ENCODE measurements around the gene WTIP.

The WTIP gene

DNA sequence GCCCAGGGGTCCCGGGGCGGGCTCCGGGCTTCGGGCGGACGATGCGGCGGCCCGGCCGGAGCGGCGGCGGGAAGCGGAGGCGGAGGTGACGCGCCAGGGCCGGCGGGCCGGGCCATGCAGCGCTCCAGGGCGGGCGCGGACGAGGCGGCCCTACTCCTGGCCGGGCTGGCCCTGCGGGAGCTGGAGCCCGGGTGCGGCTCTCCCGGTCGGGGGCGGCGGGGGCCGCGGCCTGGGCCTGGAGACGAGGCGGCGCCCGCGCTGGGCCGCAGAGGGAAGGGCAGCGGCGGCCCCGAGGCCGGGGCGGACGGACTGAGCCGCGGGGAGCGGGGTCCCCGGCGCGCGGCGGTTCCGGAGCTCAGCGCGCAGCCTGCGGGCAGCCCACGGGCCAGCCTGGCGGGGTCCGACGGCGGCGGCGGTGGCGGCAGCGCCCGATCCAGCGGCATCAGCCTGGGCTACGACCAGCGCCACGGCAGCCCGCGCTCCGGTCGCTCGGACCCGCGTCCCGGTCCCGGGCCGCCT, 362 bp downstream of the WTIP start:
- H3K27me3 ChIP-seq (ENCODE audit: control insufficient read depth, insufficient read depth, low read length): peaks cover 27% of the 10 kb centered on the region
- H3K36me3 ChIP-seq (ENCODE audit: control insufficient read depth, insufficient read depth, low read length): no peaks in the 10 kb centered on the region
- no peaks in the 10 kb centered on the region for H3K9me3 ChIP-seq (ENCODE audit: control insufficient read depth, insufficient read depth, low read length)
- H3K4me3 ChIP-seq (ENCODE audit: low read depth, low read length): peak overlapping the region; percentile 77
- H3K9ac ChIP-seq (ENCODE audit: low read depth, low read length): no peak overlapping the region
- peaks cover 4% of the 10 kb centered on the region for H3K4me1 ChIP-seq (ENCODE audit: control insufficient read depth, insufficient read depth, low read length)

- H3K27me3 ChIP-seq (ENCODE audit: control insufficient read depth, insufficient read depth, low read length): peaks cover 27% of the 10 kb centered on the region
- H3K9ac ChIP-seq (ENCODE audit: low read depth, low read length): no peak overlapping the region
- H3K9me3 ChIP-seq (ENCODE audit: control insufficient read depth, insufficient read depth, low read length): no peaks in the 10 kb centered on the region
- H3K36me3 ChIP-seq (ENCODE audit: control insufficient read depth, insufficient read depth, low read length): no peaks in the 10 kb centered on the region
- H3K4me3 ChIP-seq (ENCODE audit: low read depth, low read length): peak overlapping the region; percentile 77
- peaks cover 4% of the 10 kb centered on the region for H3K4me1 ChIP-seq (ENCODE audit: control insufficient read depth, insufficient read depth, low read length)
Measured at GRCh38 chr19:34482380-34483250, 1.1 kb downstream of the WTIP start.

- no peaks in the 10 kb centered on the region for H3K9me3 ChIP-seq (ENCODE audit: control insufficient read depth, insufficient read depth, low read length)
- peaks cover 4% of the 10 kb centered on the region for H3K4me1 ChIP-seq (ENCODE audit: control insufficient read depth, insufficient read depth, low read length)
- no peak overlapping the region for H3K9ac ChIP-seq (ENCODE audit: low read depth, low read length)
- peaks cover 24% of the 10 kb centered on the region for H3K27me3 ChIP-seq (ENCODE audit: control insufficient read depth, insufficient read depth, low read length)
- H3K36me3 ChIP-seq (ENCODE audit: control insufficient read depth, insufficient read depth, low read length): no peaks in the 10 kb centered on the region
- no peak overlapping the region for H3K4me3 ChIP-seq (ENCODE audit: low read depth, low read length)
Measured at GRCh38 chr19:34484328-34484727, 2.8 kb downstream of the WTIP start.

DNA sequence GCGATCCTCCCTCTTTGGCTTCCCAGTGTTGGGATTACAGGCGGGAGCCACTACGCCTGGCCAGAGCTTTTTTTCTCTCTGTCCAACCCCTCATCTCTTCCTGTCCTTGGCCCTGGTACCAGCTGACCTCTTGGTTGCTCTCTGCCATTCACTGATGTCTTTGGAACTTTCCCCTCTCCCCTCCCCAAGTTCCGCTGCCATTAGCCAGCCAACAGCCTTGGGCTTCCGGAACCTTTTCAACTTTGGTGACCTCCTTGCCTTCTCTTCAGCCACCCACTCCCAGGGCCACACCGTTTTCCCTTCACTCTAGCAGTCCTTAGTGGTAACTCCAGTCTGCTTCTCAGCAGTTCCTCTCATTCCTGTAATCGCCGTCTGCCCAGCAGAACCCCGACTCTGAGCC, 4.3 kb downstream of the WTIP start:
- no peaks in the 10 kb centered on the region for H3K4me1 ChIP-seq (ENCODE audit: control insufficient read depth, insufficient read depth, low read length)
- H3K4me3 ChIP-seq (ENCODE audit: low read depth, low read length): no peak overlapping the region
- peaks cover 6% of the 10 kb centered on the region for H3K36me3 ChIP-seq (ENCODE audit: control insufficient read depth, insufficient read depth, low read length)
- H3K9ac ChIP-seq (ENCODE audit: low read depth, low read length): no peak overlapping the region
- H3K9me3 ChIP-seq (ENCODE audit: control insufficient read depth, insufficient read depth, low read length): no peaks in the 10 kb centered on the region
- H3K27me3 ChIP-seq (ENCODE audit: control insufficient read depth, insufficient read depth, low read length): peaks cover 13% of the 10 kb centered on the region

- H3K4me3 ChIP-seq (ENCODE audit: low read depth, low read length): no peak overlapping the region
- H3K4me1 ChIP-seq (ENCODE audit: control insufficient read depth, insufficient read depth, low read length): no peaks in the 10 kb centered on the region
- no peak overlapping the region for H3K9ac ChIP-seq (ENCODE audit: low read depth, low read length)
- no peaks in the 10 kb centered on the region for H3K9me3 ChIP-seq (ENCODE audit: control insufficient read depth, insufficient read depth, low read length)
- H3K27me3 ChIP-seq (ENCODE audit: control insufficient read depth, insufficient read depth, low read length): peaks cover 11% of the 10 kb centered on the region
- peaks cover 9% of the 10 kb centered on the region for H3K36me3 ChIP-seq (ENCODE audit: control insufficient read depth, insufficient read depth, low read length)
Measured at GRCh38 chr19:34487651-34488051, 6.1 kb downstream of the WTIP start.

GRCh38 chr19:34489175-34489574, 7.6 kb downstream of the WTIP start:
- Histone ChIP-seq H3K9ac (ENCODE audit: low read depth, low read length) (no peak overlapping the region), H3K9me3 (ENCODE audit: control insufficient read depth, insufficient read depth, low read length) (no peaks in the 10 kb centered on the region), H3K4me1 (ENCODE audit: control insufficient read depth, insufficient read depth, low read length) (no peaks in the 10 kb centered on the region), H3K27me3 (ENCODE audit: control insufficient read depth, insufficient read depth, low read length) (no peaks in the 10 kb centered on the region), H3K4me3 (ENCODE audit: low read depth, low read length) (no peak overlapping the region), H3K36me3 (ENCODE audit: control insufficient read depth, insufficient read depth, low read length) (peaks cover 18% of the 10 kb centered on the region)

DNA sequence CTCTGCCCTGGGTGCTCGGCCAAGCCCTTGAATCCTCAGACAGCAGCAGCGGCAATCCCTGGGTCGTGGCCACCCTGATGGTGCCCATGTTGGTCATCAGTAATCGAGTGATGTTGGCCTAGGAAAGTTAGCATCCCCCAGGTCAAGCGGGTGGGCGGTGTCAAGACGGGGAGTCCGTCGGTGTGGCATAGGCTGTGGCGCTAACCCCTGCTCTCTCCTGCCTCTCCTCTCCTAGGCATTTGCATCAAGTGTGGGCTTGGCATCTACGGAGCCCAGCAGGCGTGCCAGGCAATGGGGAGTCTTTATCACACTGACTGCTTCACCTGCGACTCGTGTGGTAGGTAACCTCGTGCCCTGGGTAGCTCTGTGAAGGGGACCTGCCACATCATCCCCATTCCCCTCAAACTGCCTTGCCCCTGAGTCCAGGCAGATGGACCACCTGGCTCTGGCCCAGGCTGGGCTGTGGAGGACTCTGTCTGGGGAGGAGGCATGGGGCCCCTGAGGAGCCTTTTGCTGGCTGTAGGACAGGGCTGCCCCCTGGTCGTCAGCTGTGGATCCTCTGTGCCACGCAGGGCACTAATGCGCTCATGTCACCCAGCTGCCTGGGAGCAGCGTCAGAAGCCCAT, 8.7 kb downstream of the WTIP start:
- Histone ChIP-seq H3K4me1 (ENCODE audit: control insufficient read depth, insufficient read depth, low read length) (no peaks in the 10 kb centered on the region), H3K4me3 (ENCODE audit: low read depth, low read length) (no peak overlapping the region), H3K9ac (ENCODE audit: low read depth, low read length) (no peak overlapping the region), H3K27me3 (ENCODE audit: control insufficient read depth, insufficient read depth, low read length) (no peaks in the 10 kb centered on the region), H3K9me3 (ENCODE audit: control insufficient read depth, insufficient read depth, low read length) (no peaks in the 10 kb centered on the region), H3K36me3 (ENCODE audit: control insufficient read depth, insufficient read depth, low read length) (peaks cover 18% of the 10 kb centered on the region)

GRCh38 chr19:34493038-34493648, 11.6 kb downstream of the WTIP start:
- H3K36me3 ChIP-seq (ENCODE audit: control insufficient read depth, insufficient read depth, low read length): peaks cover 20% of the 10 kb centered on the region
- no peaks in the 10 kb centered on the region for H3K27me3 ChIP-seq (ENCODE audit: control insufficient read depth, insufficient read depth, low read length)
- H3K4me3 ChIP-seq (ENCODE audit: low read depth, low read length): no peak overlapping the region
- H3K9ac ChIP-seq (ENCODE audit: low read depth, low read length): peak overlapping the region; percentile 54
- no peaks in the 10 kb centered on the region for H3K9me3 ChIP-seq (ENCODE audit: control insufficient read depth, insufficient read depth, low read length)
- H3K4me1 ChIP-seq (ENCODE audit: control insufficient read depth, insufficient read depth, low read length): no peaks in the 10 kb centered on the region

DNA sequence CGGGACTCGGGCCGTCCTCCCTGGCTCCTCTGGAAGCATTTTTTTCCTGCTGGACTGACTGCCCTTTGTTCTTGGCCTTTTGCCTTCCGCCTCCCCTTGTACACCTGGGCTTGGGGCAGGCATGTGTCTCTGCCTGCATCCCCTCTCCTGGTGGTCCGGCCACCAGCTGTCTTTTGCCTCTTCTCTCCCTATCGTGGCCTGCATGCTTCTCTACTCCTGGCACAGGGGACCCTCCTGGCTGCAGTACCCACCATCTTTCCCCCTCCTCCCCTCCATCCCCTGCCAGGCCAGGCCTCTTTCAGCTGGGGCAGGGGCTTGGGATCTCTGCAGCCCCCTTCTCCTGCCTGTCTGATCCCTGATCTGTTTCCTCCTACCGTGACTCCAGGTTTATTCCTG, 12.1 kb downstream of the WTIP start:
- Histone ChIP-seq H3K36me3 (ENCODE audit: control insufficient read depth, insufficient read depth, low read length) (peaks cover 20% of the 10 kb centered on the region), H3K9ac (ENCODE audit: low read depth, low read length) (no peak overlapping the region), H3K4me1 (ENCODE audit: control insufficient read depth, insufficient read depth, low read length) (no peaks in the 10 kb centered on the region), H3K27me3 (ENCODE audit: control insufficient read depth, insufficient read depth, low read length) (no peaks in the 10 kb centered on the region), H3K4me3 (ENCODE audit: low read depth, low read length) (no peak overlapping the region), H3K9me3 (ENCODE audit: control insufficient read depth, insufficient read depth, low read length) (no peaks in the 10 kb centered on the region)

DNA sequence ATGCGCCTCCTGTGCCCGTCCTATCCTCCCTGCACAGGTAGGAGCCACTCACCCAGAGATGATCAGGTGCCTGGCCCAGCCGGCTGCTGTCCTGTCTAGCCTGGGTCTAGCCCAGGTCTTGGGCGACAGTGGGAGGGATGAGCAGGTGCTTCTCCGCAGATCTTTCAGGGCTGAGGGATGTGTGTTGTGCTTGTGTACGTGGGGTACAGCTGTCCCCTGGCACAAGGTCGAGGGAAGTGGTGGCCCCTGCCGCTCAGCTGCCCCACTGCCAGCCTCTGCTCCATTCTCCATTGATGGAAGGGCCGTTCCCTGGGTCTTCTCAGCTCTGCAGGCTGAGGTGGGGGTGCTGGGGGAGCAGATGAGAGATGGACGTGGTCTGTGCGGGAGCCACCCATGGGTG, 13.0 kb downstream of the WTIP start:
- H3K9me3 ChIP-seq (ENCODE audit: control insufficient read depth, insufficient read depth, low read length): no peaks in the 10 kb centered on the region
- H3K9ac ChIP-seq (ENCODE audit: low read depth, low read length): no peak overlapping the region
- peaks cover 20% of the 10 kb centered on the region for H3K36me3 ChIP-seq (ENCODE audit: control insufficient read depth, insufficient read depth, low read length)

GRCh38 chr19:34495416-34495815, 13.9 kb downstream of the WTIP start:
- Histone ChIP-seq H3K27me3 (ENCODE audit: control insufficient read depth, insufficient read depth, low read length) (no peaks in the 10 kb centered on the region), H3K9ac (ENCODE audit: low read depth, low read length) (no peak overlapping the region), H3K36me3 (ENCODE audit: control insufficient read depth, insufficient read depth, low read length) (peaks cover 18% of the 10 kb centered on the region), H3K4me3 (ENCODE audit: low read depth, low read length) (no peak overlapping the region), H3K9me3 (ENCODE audit: control insufficient read depth, insufficient read depth, low read length) (no peaks in the 10 kb centered on the region), H3K4me1 (ENCODE audit: control insufficient read depth, insufficient read depth, low read length) (no peaks in the 10 kb centered on the region)

More for the DNA sequence above, 13.0 kb downstream of the WTIP start:
- Histone ChIP-seq H3K4me1 (ENCODE audit: control insufficient read depth, insufficient read depth, low read length) (no peaks in the 10 kb centered on the region), H3K4me3 (ENCODE audit: low read depth, low read length) (no peak overlapping the region), H3K27me3 (ENCODE audit: control insufficient read depth, insufficient read depth, low read length) (no peaks in the 10 kb centered on the region)

Measured in iPS-15b (cell line).